ENCODE measurements around the gene THADA.

The THADA gene

DNA sequence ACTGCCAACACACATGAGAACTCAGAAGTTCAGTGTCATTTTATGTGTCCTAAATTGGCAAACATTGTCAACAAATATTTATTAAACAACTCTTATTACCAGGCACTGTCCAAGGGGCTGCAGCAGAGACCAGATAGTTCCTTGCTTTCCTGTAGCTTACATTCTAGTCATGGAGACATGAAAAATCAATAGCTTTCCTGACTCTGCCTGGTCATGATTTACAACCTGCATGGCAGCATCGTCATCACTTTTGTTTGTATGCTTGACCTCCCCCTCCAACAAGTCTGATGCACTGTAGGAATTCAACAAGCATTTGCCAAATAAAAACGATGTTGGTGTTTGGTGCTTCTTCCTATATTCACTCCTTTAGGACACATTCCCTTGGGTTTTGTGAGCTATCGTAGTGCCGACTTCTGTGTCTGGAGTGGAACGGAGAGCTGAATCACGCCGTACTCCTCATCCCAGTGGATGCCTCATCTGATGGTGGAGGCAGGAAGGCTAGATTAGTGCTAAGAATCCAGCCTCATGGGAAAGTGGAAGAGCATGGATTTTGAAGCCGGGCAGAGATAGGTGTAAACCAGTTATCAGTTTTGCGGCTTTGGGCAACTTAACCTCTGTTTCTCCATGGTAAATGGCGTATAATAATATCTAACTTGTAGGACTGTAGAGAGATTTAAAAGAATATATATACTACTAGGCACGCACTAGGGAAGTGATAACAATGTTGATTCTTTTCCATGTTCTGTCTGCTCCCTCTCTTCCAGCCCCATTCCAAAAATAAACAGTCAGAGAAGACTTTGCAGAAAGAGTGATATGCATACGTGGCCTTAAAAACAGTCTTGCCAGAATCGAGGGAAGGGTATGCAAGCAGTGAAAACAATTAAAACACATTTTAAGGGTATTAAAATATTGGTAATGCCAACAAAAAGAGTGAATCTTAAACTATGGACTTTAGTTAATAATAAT lies 249.0 kb downstream of the THADA start:
- DNase-seq: no peak

DNA sequence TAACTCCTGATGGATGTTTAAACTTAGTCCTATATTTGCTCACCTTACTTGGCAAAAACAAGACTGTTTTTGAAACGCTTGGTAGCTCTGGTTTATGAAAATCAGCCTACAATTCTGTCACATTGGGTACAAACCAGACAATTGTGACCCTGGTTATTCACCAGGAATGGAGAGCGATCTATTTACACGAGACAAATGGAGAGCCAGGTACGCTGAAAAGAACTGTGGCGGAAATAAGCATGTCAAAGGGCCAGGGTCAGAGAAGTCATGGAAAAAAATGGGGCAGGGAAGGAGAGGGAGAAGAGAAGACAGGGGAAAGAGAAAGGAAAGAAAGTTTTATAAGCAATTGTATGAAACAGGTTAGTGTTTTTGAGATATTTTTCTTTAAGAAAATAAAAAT lies 250.0 kb downstream of the THADA start:
- DNase-seq: no peak

DNA sequence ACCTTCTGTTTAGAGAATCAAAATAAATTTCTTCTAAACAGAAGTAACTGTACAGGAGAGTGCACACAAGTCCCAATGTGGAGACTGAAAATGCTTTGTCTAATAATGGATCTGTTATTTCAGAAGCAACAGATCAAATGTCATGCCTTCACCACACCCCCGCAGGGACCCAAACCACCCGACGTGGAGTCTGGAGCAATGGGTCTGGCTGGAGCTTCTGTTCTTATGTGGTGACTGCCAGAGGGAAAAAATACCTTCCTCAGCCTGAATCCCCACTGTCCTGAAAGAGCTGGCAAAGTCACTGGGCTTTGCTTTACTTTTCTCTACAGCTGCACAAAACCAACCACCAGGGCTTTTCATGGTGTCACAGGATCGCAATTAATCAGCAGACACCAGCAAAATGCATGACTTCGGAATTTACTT lies 250.4 kb downstream of the THADA start:
- no peak for DNase-seq

DNA sequence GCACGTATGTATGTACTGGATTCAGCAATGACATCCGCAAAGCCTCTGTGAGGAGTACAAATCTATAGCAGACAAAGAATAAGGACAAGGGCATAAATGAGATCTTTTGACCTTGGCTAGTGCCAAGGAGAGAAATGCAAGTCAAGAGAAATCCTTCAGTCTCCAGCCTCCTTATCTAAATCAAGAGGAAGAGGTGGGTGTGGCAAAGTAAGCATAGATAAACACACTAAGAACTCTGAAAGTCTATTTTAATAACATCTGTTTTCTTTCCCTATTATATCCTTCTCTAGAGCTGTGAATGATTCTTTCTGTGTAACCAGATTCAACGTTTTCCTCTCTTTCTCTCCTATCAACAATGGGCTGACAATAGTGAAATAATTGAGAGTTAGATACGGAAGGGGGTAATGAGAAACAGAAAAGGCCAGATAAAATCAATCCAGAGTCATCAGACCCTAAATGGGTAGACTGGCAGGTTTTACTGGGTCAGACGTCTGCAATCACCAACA lies 250.9 kb downstream of the THADA start:
- no peak for DNase-seq

DNA sequence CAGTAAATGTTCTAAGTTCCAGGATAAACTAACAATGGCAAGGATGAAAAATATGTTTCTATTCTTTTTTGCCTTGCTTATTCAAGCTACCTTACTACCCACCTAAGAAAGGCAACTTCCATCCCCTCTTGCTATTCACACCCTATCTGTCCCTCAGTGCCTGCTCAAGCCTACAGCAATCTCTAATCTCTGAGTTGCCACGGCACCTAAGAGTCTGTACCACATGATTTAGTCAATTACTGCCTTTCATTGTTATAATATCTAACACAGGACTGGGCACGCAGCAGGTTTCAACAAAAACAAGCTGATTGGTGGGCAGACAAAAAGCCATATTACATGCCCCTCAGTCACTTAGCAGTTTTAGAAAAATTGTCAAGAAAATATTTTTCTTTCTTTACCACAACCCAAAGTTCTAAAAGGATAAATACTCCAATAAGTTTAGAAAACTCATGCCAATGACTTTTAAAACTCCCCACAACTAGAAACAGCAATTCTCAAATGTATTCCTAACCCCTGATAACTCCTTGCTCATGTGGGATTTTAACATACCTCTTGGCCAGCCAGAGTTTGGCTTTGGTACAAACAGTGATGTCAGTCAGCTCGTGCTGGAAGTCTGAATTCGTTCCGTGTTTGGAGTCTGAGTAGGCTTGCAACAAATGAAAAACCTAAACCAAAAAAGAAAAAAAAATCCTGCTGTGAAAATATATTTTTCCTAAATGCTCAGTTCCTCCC lies 252.1 kb downstream of the THADA start:
- no peak for DNase-seq

DNA sequence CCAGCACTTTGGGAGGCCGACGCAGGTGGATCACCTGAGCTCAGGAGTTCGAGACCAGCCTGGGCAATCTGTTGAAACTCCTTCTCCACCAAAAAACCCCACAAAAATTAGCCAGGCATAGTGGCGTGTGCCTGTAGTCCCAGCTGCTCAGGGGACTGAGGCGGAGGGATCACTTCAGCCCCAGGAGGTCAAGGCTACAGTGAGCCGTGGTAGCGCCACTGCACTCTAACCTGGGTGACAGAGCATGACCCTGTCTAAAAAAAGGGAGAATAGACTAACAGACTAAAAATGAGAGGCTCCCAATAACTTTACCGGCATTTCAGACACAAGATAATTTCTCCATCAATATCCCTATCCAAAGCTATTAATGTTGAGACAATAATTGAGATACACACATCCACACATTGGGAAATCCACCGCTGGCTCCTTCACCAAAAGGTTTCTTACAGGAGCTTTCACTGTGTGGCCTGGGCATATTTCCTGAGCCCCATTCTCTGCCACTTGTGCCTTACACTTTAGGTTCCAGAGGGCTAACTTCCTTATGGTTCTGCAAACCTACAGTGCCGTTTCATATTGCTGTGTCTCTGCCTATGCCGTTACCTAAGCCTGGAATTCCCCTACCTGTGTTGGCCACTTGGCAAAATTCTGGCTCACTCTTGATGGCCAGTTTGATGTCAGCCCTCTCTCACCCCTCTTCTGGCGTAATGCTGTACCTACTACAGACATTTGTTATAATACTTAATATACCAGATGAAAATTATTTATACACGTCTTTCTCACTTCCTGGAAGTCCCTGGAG lies 253.7 kb downstream of the THADA start:
- no peak for DNase-seq

DNA sequence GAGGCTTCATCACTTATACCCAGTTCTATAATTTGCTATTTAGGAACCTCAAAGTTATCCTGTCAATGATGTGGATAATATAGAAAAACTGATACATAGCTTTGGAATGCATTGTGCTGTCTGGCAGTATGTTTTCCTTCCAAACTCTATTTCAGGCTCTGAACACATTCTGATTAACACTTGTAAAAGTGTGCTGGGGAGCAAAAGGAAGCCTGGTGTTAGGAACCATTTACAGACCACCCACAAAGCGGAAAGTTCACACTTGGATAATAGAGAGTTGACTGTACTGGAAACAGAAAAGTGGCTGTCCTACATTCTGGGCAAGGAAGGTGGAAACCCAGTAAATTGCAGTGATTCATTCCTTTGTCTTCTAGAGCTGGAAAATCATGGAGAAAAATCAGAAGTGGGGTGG lies 254.9 kb downstream of the THADA start:
- DNase-seq: no peak

DNA sequence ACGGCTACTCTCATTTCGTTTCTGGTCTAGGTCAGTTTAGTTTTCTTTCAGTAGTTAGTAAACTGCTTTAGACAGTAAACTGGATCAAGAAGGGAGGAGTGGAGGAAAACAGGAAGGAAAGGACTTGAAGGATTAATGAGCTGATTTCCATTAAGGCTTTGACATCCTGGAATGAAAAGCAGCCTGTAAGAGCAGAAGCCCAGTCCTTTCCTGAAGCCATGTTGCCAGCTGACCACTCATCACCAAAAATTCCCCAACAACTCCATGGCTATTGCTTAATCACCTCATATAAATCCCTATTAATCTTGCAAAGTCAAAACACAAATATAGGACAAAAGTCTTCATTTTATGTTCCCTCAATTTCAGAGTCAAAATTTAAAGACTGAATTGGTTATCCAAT lies 255.8 kb downstream of the THADA start:
- DNase-seq: no peak

DNA sequence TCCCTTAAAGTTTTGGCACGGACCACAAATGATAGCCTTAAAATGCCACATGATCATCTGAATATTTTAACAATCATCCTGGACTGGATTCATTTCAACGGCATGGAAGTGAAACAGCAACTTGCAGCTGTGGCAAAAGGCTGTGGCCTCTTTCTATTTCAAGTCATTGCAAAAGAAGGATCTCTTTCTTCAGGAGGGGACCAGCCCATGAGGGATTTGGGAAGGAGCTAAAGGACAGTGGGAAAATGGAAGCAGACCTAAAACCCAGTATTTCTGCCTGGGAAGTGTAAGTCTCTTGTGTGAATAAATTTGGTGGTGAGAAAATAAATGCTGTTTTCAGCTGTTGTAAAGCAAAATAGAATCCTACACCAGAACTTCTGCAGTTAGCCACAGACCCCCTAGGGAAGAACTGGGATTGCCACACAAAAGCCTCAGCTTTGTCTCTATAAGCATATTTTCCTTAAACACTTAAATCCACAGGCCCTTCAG lies 262.1 kb downstream of the THADA start:
- no peak for DNase-seq

DNA sequence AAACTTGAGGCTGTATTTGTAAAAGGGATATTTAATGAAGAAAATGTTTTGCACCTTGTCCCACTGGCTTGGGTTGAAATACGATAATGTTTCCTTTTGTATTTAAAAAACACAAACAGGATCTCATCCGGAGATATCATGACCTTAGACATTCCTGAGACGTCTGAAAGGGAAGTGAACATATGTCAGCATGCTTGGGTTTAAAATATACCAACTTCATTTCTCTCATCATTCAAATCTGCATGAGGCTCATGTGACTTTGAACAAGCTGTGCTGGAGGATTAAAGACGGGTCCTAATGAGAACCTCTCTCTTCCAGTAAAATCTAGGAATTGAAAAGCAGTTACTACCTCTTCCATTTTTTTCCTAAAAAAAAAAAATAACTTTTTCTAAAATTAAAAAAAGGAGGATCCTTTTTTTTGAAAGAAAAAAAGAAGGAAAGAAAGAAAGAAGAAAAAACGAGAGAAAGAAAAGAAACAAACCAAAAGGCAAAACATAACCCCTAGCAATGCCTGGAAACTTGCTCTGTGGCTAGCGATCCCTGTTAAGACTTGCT lies 262.7 kb downstream of the THADA start:
- no peak for DNase-seq

DNA sequence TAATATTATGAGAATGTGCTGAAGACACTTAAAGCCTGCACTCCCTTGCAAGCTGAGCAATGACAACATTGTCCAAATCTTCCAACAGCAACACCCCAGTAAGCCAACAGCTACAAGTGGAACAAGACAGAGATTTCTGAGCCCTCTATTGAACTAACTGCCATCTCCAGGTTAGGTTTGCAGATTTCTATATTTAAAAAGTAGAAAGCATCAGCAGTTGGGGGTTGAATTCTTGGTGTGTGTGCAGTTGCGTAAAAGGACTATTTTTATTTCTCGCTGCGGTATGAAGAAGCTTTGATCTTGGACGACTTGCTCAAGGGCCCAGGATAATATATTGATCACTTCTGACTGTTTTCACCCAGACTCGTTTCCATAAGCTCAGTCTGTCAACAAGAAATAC lies 263.2 kb downstream of the THADA start:
- DNase-seq: no peak

DNA sequence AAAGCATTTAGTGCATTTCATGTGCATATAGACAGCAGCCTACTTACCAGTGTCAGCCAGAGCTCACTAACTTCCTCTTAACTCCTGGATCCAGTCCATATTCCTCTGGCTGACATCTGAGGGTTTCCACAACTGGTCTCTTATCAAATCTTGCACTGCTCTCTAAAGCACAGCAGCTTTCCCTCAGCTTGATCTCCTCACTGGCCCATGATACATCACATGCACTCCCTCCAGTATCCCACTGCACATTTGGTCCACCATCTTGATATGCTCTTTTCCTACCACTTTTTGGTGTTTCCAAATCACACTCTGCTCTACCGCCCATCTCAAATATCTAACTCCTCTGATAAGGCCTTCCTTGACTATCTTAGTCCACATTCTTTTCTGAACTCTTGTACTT lies 264.4 kb downstream of the THADA start:
- no peak for DNase-seq

DNA sequence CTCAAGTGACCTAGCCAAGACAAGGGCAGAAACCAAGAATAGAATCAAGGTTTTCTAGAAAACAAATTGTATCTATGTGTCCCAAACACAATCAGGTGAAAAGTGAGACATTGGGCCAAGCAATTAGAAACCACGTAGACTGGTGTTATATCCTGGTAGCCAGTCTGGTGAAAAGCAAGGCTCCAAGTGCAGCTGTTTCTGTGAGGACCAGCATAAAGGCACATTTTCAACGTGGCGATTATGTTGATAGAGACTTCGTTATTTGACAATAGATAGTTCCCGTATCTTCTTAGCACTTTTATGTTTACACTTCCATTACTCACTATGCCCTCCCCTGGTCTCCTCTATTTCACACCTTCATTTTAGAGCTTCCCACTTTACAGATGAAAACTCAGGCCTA lies 266.2 kb downstream of the THADA start:
- DNase-seq: no peak

DNA sequence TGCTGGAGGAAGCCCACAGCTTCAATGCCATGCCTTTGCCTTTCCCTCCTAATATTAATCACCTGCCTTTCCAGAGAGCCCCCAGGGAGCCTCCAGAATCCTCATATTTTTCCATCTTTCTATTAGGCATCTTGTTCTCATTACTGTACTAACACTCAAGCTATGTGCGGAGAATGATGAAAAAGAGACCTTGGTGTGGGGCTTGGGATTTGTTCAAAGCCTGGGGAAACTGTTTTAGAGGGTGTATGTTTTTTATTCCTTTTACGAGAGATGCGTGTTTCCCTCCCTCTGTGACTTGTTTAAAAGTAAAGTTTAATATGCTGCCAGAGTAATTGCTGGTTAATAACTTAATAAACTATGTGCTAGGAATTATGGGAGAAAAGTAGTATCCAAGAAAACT lies 267.0 kb downstream of the THADA start:
- DNase-seq: no peak

DNA sequence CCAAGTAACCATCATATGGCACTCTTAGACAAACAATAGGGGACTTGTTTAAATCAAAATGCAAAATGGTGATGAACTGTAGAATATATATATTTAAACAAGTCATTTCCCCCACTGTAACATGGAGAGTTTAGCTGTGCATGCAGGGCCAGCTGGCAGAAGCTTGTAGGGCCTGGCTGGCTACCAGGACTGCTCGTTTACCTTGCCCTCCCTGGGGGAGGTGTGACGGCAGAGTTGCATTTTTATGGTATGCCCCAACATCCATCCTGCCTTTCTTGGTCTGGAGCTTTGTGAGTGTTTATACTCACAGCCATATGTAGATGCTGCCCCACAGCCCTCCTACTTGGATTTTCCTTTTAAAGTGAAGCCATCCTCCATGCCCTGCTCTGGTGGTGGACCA lies 267.7 kb downstream of the THADA start:
- no peak for DNase-seq

DNA sequence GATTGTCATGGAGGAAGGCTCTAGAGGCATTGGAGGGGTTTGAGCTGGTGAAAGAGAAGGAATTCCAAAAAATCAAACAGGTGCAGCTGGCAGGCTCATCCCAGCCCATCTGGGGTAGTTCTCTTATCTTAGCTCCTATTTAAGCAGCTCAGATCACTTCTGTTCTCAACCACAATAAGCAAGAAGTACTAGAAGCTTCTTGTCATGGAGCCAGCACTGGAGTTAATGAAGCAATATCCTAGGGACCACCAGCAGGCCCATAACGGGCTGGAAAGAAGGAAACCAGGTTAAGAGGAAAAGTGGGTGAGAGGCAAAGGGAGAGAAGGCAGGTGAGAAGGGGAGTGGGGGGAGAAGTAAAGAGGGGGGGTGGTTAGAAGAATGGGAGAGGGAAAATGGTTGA lies 268.7 kb downstream of the THADA start:
- DNase-seq: no peak

DNA sequence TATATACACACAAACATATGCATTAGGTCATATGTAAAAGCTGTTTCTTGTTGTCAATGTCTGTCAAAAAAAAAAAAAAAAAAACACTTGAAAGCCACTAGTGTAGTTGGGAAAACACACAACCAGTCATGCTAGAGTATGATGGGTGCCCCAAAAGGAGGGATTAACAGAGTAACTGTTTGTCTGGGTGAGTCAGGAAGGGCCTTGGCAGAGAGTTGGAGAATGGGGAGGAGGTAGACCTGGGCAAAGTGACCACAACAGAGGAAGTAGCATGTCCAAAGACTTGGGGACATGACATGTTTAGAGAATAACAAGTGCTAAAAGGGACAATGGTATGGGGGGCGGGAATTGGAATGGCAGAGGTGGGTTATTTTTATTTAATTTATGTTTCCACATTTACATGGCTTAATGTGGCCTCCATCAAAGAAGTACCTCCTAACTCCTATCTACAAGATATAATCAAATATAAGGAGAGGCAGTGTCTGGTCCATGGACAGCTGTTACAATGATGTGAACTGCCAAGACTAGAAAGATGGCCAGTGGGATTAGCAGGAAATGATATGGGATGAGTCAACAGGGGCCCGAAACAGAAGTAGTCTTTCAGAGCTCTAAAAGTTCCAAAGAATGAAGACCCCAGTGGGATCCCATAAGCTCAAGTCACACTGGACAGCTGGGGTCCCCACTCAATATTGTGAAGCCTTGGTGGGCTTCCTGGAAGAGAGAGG lies 269.6 kb downstream of the THADA start:
- DNase-seq: no peak

DNA sequence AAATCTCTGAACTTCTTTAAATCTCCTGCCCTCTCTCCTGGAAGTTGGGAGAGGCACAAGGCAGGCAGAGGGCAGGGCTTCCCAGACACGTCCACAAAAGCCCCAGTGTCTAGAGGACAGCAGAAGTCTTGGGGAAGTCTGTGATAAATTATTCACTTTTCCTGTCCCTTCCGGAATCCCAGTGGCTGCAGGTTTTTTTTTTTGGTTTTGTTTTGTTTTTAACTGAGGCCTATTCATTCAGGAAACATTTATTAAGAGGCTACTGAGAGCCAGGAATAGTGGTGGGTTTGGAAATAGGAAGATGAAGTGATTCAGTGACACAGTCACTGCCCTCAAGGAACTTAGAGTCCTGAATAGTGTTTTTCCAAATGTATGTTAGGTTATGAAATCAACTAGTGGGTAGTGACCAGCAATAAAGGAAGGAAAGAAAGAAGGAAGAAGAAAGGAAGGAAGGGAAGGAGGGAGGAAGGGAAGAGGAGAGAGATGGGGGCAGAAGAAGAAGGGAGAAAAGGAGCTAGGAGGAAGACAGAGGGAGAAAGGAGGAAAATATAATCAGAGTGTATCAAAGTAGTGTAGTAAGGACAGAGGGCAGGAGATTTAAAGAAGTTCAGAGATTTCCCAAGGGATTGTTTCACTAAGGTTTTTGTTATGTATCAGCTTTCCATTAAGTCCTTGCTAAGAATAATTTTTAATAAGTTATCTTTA lies 270.6 kb downstream of the THADA start:
- no peak for DNase-seq

DNA sequence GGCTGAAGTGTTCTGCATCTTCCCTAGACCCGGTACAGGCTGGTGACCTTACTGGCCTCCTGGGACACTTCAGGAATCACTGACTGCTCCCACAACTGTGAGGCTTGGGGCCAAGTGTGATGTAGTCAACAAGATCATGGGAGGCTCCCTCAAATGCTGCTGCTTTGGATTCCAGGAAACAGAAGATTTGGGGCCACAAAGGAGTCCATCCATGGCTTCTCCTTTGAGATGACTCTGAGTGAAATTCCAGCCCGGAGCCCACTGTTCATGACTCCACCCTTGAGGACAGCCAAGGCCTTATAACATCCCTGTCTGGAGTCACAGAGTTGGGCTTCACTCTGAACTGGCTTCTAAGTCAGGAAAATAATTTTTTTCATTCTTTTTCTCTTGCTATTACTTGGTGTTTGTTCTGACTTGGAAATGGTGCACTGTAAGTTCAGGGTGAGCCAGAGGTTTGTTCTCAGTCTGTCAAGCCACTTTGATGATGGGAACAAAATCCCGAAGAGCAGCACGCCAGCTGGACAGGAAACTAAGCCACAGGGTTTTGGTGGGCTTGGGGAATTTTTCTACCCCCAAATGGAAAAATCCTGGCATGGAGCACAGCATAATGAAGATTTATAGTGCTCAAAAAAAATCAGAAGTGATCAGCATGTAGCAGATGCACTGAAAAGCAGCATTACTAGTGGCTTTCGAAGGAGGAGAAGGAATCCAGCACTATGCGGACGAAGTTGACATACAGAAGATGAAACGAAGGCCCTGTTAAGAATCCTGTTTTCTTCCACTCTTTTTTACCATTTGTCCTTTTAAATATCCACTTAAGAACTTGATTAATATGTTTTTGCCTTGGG lies 271.4 kb downstream of the THADA start:
- DNase-seq: no peak

DNA sequence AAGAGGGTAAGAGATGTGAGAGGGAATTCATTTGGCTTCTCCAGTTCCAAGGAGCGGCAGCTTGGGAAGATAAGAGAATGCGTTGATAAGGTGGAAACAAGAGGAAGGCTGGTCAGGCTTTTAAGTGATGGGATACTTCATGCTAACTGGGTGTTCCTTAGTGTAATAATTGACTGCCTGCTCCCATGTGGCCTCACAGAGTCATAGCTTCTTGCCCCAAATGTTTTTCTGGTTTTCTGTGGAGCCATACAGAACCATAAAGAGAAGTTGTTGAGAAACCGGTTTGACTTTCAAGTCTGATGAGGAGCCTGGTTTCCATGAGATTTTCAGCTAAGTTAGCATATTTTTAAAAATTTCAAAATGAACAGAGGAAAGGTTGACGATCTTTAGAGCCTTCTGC lies 272.0 kb downstream of the THADA start:
- no peak for DNase-seq
